K562 (cell line): ENCODE results near the gene NOTO.
A peak's percentile ranks its signal among the peaks of the same experiment; 100 is the strongest.

Experiments used
- ZNF274 ChIP-seq: IDR thresholded peaks from 2 replicates; pipeline ENCODE4 v1.6.1; 2011; ENCODE audit warnings: low read depth, mild to moderate bottlenecking, low read length, moderate library complexity, borderline replicate concordance
- ZNF644 ChIP-seq: fragments of 200-800 bp; sonication (Bioruptor generic); IDR thresholded peaks from 2 replicates; pipeline ENCODE4 v1.6.1; 2016; ENCODE audit warnings: low read depth, missing genetic modification characterization, missing compliant biosample characterization
- TF ChIP-seq, protein P1 (sequence below): fragments of 250-450 bp; sonication (Bioruptor Pico); IDR thresholded peaks from 2 replicates; pipeline ENCODE4 v1.4.0; 2020; ENCODE audit warnings: mild to moderate bottlenecking, moderate library complexity
- TF ChIP-seq, protein P2 (sequence below), 3 experiments: IDR thresholded peaks in 2 of 3; conservative IDR thresholded peaks in 1 of 3; 2 replicates each; pipeline ENCODE4 v1.5.1; 2011 to 2012; ENCODE audit warnings: low read length in 3 of 3, mild to moderate bottlenecking in 3 of 3, control low read depth in 2 of 3, improper control_type of control experiment in 1 of 3, inconsistent platforms in 1 of 3, low read depth in 1 of 3, mixed read lengths in 1 of 3, moderate library complexity in 1 of 3; ENCODE audit not compliant: insufficient read depth in 2 of 3
- TF ChIP-seq, protein P3 (sequence below), 3 experiments: fragments of 200-800 bp in 1 of 3; fragments of 250-450 bp in 1 of 3; fragments of 450-650 bp in 1 of 3; sonication (Bioruptor Pico) in 1 of 3; sonication (Bioruptor generic) in 1 of 3; formaldehyde crosslinking in 1 of 3; IDR thresholded peaks; 2 replicates each; pipeline versions ENCODE4 v1.6.1 to v1.8.0; 2016 to 2022; ENCODE audit warnings: mild to moderate bottlenecking in 2 of 3, missing genetic modification characterization in 2 of 3, missing compliant biosample characterization in 1 of 3, moderate library complexity in 1 of 3
- TF ChIP-seq, protein P4 (sequence below): fragments of 150-350 bp; conservative IDR thresholded peaks from 2 replicates; pipeline ENCODE4 v1.6.1; 2014; ENCODE audit warnings: low read length
- TF ChIP-seq, protein P5 (sequence below), 2 experiments: fragments of 450-650 bp; IDR thresholded peaks; 2 replicates each; pipeline ENCODE4 v1.6.1; 2016; ENCODE audit warnings: mild to moderate bottlenecking in 2 of 2, borderline replicate concordance in 1 of 2, low read depth in 1 of 2, moderate library complexity in 1 of 2

DNA sequence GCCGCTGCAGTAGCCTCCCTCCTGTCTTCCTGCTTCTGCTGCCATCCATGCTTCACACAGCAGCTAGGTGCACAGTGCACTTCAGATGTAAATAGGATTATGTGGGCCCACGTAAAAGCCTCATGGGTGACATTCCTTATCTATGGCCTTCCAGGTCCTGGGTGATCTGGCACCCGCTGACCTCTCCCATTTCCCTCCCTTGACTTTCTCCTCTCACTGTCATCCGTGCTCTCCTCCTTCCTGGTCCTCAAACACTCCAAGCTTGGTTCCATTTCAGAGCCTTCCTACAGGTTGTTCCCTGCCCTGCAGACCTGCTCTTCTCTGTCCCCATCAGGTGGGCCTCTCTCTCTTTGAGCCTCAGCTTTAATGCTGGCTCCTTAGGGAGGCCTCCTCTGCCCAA is 7.6 kb downstream of the NOTO start:
- TF ChIP-seq, protein P1, sequence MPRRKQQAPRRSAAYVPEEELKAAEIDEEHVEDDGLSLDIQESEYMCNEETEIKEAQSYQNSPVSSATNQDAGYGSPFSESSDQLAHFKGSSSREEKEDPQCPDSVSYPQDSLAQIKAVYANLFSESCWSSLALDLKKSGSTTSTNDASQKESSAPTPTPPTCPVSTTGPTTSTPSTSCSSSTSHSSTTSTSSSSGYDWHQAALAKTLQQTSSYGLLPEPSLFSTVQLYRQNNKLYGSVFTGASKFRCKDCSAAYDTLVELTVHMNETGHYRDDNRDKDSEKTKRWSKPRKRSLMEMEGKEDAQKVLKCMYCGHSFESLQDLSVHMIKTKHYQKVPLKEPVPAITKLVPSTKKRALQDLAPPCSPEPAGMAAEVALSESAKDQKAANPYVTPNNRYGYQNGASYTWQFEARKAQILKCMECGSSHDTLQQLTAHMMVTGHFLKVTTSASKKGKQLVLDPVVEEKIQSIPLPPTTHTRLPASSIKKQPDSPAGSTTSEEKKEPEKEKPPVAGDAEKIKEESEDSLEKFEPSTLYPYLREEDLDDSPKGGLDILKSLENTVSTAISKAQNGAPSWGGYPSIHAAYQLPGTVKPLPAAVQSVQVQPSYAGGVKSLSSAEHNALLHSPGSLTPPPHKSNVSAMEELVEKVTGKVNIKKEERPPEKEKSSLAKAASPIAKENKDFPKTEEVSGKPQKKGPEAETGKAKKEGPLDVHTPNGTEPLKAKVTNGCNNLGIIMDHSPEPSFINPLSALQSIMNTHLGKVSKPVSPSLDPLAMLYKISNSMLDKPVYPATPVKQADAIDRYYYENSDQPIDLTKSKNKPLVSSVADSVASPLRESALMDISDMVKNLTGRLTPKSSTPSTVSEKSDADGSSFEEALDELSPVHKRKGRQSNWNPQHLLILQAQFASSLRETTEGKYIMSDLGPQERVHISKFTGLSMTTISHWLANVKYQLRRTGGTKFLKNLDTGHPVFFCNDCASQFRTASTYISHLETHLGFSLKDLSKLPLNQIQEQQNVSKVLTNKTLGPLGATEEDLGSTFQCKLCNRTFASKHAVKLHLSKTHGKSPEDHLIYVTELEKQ (CRISPR knock-in tag) = no peak
- TF ChIP-seq ZNF274 (no peak), ZNF644 (tag) (no peak)
- TF ChIP-seq, protein P2, sequence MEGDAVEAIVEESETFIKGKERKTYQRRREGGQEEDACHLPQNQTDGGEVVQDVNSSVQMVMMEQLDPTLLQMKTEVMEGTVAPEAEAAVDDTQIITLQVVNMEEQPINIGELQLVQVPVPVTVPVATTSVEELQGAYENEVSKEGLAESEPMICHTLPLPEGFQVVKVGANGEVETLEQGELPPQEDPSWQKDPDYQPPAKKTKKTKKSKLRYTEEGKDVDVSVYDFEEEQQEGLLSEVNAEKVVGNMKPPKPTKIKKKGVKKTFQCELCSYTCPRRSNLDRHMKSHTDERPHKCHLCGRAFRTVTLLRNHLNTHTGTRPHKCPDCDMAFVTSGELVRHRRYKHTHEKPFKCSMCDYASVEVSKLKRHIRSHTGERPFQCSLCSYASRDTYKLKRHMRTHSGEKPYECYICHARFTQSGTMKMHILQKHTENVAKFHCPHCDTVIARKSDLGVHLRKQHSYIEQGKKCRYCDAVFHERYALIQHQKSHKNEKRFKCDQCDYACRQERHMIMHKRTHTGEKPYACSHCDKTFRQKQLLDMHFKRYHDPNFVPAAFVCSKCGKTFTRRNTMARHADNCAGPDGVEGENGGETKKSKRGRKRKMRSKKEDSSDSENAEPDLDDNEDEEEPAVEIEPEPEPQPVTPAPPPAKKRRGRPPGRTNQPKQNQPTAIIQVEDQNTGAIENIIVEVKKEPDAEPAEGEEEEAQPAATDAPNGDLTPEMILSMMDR (IDR thresholded peaks at IDR 0.05 in 2 of 3, conservative IDR thresholded peaks at IDR 0.05 in 1 of 3; ENCODE audit: insufficient read depth in 2 of 3, low read depth in 1 of 3, low read length in 3 of 3) = no peak
- TF ChIP-seq, protein P3, sequence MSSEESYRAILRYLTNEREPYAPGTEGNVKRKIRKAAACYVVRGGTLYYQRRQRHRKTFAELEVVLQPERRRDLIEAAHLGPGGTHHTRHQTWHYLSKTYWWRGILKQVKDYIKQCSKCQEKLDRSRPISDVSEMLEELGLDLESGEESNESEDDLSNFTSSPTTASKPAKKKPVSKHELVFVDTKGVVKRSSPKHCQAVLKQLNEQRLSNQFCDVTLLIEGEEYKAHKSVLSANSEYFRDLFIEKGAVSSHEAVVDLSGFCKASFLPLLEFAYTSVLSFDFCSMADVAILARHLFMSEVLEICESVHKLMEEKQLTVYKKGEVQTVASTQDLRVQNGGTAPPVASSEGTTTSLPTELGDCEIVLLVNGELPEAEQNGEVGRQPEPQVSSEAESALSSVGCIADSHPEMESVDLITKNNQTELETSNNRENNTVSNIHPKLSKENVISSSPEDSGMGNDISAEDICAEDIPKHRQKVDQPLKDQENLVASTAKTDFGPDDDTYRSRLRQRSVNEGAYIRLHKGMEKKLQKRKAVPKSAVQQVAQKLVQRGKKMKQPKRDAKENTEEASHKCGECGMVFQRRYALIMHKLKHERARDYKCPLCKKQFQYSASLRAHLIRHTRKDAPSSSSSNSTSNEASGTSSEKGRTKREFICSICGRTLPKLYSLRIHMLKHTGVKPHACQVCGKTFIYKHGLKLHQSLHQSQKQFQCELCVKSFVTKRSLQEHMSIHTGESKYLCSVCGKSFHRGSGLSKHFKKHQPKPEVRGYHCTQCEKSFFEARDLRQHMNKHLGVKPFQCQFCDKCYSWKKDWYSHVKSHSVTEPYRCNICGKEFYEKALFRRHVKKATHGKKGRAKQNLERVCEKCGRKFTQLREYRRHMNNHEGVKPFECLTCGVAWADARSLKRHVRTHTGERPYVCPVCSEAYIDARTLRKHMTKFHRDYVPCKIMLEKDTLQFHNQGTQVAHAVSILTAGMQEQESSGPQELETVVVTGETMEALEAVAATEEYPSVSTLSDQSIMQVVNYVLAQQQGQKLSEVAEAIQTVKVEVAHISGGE (CRISPR knock-in tag; IDR thresholded peaks at IDR 0.05) = peak in 1 of 3 experiments; percentile 46; a peak in 1 of 6 replicates
- TF ChIP-seq, protein P4, sequence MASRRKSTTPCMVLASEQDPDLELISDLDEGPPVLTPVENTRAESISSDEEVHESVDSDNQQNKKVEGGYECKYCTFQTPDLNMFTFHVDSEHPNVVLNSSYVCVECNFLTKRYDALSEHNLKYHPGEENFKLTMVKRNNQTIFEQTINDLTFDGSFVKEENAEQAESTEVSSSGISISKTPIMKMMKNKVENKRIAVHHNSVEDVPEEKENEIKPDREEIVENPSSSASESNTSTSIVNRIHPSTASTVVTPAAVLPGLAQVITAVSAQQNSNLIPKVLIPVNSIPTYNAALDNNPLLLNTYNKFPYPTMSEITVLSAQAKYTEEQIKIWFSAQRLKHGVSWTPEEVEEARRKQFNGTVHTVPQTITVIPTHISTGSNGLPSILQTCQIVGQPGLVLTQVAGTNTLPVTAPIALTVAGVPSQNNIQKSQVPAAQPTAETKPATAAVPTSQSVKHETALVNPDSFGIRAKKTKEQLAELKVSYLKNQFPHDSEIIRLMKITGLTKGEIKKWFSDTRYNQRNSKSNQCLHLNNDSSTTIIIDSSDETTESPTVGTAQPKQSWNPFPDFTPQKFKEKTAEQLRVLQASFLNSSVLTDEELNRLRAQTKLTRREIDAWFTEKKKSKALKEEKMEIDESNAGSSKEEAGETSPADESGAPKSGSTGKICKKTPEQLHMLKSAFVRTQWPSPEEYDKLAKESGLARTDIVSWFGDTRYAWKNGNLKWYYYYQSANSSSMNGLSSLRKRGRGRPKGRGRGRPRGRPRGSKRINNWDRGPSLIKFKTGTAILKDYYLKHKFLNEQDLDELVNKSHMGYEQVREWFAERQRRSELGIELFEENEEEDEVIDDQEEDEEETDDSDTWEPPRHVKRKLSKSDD = no peak
- TF ChIP-seq, protein P5, sequence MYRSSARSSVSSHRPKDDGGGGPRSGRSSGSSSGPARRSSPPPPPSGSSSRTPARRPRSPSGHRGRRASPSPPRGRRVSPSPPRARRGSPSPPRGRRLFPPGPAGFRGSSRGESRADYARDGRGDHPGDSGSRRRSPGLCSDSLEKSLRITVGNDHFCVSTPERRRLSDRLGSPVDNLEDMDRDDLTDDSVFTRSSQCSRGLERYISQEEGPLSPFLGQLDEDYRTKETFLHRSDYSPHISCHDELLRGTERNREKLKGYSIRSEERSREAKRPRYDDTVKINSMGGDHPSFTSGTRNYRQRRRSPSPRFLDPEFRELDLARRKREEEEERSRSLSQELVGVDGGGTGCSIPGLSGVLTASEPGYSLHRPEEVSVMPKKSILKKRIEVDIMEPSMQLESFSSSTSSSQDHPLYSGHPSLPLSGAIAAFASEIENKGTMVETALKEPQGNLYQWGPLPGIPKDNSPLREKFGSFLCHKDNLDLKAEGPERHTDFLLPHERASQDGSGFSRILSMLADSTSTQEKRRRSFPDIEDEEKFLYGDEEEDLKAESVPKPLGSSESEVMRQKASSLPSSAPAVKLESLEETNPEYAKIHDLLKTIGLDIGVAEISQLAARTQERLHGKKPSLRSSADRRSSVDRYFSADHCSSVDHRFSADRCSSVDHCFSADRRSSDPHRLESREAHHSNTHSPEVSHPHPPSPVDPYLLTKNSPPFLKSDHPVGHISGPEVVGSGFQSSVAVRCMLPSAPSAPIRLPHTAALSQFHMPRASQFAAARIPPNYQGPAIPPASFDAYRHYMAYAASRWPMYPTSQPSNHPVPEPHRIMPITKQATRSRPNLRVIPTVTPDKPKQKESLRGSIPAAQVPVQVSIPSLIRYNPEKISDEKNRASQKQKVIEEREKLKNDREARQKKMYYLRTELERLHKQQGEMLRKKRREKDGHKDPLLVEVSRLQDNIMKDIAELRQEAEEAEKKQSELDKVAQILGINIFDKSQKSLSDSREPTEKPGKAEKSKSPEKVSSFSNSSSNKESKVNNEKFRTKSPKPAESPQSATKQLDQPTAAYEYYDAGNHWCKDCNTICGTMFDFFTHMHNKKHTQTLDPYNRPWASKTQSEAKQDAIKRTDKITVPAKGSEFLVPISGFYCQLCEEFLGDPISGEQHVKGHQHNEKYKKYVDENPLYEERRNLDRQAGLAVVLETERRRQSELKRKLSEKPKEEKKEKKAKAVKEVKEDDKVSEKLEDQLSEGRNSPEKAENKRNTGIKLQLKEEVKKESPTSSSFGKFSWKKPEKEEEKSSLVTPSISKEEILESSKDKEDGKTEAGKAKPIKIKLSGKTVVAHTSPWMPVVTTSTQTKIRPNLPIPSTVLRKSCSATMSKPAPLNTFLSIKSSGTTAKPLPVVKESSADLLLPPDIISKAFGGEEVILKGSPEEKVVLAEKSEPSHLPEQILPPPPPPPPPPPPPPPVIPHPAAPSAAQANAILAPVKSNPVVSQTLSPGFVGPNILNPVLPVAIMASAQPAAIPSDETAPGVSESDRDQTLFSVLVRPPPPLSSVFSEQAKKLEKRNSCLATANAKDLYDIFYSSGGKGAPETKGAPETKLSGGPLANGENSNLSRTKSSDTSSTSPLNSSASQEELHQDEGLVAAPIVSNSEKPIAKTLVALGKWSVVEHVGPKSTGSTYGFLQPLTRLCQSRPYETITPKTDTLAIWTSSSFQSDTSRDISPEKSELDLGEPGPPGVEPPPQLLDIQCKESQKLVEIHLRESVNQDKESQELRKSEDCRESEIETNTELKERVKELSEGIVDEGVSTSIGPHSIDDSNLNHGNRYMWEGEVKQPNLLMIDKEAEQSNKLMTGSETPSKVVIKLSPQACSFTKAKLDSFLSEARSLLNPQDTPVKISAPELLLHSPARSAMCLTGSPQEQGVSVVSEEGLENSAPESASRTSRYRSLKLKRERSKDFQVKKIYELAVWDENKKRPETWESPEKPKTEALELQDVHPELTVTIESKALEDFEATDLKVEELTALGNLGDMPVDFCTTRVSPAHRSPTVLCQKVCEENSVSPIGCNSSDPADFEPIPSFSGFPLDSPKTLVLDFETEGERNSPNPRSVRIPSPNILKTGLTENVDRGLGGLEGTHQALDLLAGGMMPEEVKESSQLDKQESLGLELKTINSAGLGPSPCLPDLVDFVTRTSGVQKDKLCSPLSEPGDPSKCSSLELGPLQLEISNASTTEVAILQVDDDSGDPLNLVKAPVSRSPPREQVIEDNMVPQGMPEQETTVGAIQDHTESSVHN (IDR thresholded peaks at IDR 0.05; ENCODE audit: borderline replicate concordance in 1 of 2, low read depth in 1 of 2) = no peak
